Erythroblast (primary cell): ENCODE results near the gene FRMD4A.

ENCODE experiments used
- GATA1 ChIP-seq: IDR thresholded peaks from 2 replicates; pipeline ENCODE4 v1.6.1; 2011; ENCODE audit warnings: low read depth, mild to moderate bottlenecking, control low read depth, low read length, moderate library complexity
- POLR2A ChIP-seq: IDR thresholded peaks from 2 replicates; pipeline ENCODE4 v1.6.1; 2011; ENCODE audit warnings: mild to moderate bottlenecking, low read length

DNA sequence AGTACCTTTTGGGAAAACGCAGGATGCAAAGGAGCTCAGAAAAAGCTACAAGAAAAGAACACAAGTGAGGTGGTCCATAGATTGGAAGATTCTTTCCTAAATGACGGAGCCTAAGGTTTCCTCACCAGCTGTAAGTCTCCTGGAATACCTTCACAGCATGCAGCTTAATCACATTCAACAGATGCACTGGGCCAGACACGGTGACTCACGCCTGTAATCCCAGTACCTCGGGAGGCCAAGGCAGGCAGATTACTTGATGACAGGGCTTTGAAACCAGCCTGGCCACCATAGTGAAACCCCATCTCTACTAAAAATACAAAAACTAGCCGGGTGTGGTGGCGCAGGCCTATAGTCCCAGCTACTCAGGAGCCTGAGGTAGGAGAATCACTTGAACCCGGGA lies 228.7 kb downstream of the FRMD4A start:
- no peak for TF ChIP-seq POLR2A
- TF ChIP-seq GATA1 = no peak
